GM19099 (cell line): ENCODE results near the gene CARD10.

Source experiments
- POLR2A ChIP-seq: IDR thresholded peaks from 3 replicates; pipeline ENCODE4 v1.6.1; 2011; ENCODE audit warnings: low read depth; ENCODE audit not compliant: insufficient read length; ENCODE audit errors: extremely low read depth

The CARD10 gene

GRCh38 chr22:37519268-37520195 lies at the start of gene CARD10:
TSS of gene CARD10 (minus strand) at chr22:37519415. CDS start at chr22:37519200, 215 bp downstream.
- TF ChIP-seq POLR2A = no peak

DNA sequence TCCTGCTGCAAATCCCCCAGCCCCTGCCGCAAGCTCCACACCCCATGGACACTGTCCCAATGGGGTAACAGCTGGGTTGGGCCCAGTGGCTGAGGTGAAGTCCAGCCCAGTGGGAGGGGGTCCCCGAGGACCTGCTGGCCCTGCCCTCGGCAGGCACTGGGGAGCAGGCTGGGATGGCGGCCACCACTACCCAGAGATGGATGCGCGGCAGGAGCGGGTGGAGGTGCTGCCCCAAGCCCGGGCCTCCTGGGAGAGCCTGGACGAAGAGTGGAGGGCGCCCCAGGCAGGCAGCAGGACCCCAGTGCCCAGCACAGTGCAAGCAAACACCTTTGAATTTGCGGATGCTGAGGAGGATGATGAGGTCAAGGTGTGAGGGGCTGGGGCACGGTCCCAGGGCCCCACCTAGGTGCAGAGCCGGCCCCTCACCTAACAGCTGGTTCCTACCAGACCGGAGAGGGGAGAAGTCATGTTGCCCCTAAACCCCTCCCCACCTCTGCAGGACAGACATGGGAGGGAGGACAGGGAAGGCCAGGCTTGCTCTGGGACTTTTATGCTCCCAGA lies 49.3 kb upstream of the CARD10 start:
- TF ChIP-seq POLR2A = no peak

DNA sequence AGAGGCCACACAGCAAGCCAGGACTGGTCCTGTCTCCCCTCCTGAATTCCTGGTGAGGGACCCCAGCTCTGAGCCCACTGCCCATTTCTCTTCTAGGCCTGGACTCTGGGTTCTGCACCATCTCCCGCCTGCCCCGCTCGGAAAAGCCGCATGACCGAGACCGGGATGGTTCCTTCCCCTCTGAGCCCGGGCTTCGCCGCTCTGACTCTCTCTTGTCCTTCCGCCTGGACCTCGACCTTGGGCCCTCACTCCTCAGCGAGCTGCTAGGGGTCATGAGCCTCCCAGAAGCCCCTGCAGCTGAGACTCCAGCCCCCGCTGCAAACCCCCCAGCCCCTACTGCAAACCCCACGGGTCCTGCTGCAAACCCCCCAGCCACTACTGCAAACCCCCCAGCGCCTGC lies 48.8 kb upstream of the CARD10 start:
- TF ChIP-seq POLR2A = no peak

DNA sequence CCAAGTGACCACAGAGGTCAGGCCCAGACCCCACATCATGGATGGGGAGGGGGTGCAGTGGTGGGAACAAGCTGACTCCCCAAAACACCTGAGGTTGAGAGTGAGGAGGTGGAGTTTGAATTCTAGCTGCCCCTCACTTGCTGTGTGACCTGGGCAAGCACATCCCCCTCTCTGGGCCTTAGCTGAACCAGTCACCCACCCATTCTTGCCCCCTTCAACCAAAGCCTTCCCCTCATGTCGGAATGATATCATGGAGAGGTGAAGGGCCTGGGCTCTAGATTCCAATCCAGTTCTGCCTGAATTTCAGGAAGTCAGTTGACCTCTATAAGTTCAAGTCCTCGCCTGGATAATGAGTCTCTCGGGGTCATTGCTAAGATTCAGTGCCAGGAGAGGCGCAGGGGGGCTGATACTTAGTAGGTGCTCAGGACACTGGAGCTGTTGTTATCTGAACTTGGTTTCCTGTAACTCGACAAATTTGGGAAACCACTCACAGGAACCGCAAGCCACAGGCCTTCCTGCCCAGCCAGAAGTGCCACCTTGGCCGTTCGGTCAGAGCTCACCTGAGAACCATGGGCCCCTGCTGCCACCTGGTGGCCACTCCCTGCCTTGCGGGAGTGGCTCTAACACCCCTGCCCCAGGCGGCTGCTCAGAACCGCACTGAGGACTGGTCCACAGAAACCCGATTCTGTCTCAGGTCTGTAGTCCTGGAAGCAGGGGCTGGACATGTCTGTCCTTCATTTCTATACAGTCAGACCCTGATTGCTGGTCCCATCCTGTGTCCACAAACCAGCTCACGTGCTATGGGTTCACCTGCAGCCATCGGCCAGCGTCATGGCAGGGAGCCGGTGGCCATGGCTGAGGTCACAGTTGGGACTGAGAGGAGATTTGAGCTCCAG lies 47.9 kb upstream of the CARD10 start:
- no peak for TF ChIP-seq POLR2A

DNA sequence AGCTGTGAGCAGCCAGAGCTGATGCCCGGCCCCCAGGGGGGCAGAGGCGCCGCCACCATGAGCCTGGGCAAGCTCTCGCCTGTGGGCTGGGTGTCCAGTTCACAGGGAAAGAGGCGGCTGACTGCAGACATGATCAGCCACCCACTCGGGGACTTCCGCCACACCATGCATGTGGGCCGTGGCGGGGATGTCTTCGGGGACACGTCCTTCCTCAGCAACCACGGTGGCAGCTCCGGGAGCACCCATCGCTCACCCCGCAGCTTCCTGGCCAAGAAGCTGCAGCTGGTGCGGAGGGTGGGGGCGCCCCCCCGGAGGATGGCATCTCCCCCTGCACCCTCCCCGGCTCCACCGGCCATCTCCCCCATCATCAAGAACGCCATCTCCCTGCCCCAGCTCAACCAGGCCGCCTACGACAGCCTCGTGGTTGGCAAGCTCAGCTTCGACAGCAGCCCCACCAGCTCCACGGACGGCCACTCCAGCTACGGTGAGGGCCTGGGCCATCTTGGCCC lies 47.2 kb upstream of the CARD10 start:
- no peak for TF ChIP-seq POLR2A

- TF ChIP-seq POLR2A = no peak
These were observed 46.6 kb upstream of the CARD10 start for GRCh38 chr22:37565830-37566229.

- no peak for TF ChIP-seq POLR2A
These were observed 45.0 kb upstream of the CARD10 start for GRCh38 chr22:37564111-37564711.

- no peak for TF ChIP-seq POLR2A
These were observed 44.2 kb upstream of the CARD10 start for GRCh38 chr22:37563153-37564081.

DNA sequence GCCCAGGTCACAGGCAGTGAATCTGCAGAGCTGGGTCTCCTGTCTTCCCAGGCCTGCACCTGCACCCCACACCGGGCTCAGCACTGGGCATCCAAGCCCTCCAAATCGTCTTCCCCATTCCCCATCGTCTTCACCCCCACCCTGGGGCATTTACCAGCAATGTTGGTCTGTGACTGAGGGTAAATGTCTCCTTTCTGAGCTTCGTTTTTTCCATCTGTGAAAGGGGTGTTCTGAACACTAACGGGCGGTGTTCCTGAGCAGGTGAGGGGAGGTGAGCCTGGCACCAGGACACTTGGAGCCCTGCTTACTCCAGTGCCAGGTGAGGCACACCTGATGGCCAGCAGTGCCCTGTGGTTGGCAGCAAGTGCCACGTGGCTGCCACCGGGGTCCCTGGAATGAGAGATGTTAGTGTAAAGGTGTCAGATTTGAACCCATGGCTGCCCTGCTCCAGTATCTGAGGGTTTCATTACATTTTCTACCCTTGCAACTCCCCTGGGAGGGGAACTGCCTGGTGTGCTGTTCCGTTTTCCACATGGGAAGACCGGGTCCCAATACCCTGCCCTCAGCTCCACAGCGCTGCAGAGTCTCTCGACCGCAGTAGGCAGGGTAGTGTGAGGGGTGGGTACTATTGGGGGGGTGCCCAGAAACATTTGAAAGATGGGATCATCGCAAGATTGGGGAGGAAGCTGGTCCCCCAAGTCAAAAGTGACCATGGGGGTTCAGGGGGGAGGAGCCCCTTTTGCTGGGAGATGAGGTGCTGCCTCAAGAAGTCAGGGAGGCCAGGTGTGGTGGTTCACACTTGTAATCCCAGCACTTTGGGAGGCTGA lies 43.0 kb upstream of the CARD10 start:
- no peak for TF ChIP-seq POLR2A

DNA sequence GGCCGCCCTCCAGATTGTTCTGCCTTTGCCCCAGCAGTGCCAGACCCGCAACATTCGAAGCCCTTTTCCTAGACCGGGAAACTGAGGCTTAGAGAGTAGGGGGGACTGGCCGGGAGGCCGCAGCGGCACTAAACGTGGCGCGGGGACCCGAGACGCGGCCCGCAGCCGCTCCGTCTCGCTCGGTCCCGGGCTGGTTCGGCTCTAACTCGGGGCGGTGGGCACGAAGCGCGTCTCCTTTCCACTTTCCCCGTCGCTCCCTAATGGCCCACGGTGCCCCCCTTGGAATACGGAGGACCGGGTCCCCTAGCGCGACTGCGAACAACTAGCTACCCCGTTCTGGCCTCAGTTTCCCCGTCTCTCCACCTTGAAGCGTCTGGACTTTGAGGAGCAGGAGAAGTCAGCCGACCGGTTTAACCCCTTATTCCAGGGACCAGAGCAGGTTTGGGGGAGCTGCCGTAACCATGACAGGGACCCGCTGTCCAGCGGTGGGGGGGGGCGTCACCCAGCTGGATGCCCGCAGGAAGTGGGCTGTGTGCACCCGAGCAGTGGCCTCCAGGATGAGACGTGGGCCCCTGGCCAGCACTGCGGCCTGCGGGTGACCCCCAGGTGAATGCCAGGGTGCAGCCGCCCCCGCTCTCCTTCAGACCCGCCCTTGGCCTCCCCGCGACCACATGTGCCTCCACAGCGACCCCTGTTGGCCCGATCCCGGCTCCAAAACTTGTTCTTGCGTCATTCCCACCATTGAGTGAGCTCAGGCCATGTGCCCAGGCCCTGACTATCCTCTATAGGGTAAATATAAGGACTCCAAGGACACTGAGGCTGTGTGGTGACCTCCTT lies 42.2 kb upstream of the CARD10 start:
- TF ChIP-seq POLR2A = no peak

DNA sequence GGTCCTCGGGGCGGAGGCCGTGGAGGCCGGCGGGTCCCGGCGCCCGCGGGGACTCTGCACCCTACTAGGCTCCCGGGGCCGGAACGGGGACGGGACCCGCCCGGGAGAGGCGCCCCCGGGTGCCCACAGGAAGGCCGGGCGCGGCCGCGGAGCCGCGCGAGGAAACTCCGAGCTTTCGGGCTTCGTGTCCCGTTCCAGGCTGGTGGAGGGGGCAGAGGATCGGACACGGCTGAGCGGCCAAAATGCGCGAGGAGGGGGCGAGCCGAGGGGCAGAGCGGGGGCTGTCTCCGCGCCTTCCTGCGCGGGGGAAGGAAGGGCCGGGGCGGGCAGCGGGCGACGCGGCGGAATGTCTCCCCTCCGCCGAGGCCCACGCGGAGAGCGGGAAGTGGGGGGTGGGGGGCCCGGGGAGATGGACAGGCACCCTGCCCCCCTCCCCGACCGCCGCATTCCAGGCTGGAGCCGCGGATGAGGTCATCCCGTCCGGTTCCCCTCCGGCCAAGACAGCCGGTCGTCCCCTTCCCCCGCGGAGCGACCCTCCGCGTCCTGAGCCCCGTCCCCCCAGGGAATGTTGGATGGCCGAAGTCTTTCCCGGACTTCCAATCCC lies 41.5 kb upstream of the CARD10 start:
- TF ChIP-seq POLR2A = no peak
